ENCODE measurements around the gene CARHSP1.

- TF ChIP-seq, protein P1, sequence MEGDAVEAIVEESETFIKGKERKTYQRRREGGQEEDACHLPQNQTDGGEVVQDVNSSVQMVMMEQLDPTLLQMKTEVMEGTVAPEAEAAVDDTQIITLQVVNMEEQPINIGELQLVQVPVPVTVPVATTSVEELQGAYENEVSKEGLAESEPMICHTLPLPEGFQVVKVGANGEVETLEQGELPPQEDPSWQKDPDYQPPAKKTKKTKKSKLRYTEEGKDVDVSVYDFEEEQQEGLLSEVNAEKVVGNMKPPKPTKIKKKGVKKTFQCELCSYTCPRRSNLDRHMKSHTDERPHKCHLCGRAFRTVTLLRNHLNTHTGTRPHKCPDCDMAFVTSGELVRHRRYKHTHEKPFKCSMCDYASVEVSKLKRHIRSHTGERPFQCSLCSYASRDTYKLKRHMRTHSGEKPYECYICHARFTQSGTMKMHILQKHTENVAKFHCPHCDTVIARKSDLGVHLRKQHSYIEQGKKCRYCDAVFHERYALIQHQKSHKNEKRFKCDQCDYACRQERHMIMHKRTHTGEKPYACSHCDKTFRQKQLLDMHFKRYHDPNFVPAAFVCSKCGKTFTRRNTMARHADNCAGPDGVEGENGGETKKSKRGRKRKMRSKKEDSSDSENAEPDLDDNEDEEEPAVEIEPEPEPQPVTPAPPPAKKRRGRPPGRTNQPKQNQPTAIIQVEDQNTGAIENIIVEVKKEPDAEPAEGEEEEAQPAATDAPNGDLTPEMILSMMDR (optimal IDR thresholded peaks at IDR 0.05 in 1 of 3, IDR thresholded peaks at IDR 0.05 in 1 of 3, conservative IDR thresholded peaks at IDR 0.05 in 1 of 3; ENCODE audit: extremely low read depth in 1 of 3, insufficient read depth in 2 of 3, low read length in 3 of 3) = no peak
- no peak for TF ChIP-seq EZH2 (IDR thresholded peaks at IDR 0.05; ENCODE audit: low read length)
Measured at GRCh38 chr16:8882725-8883377, 14.0 kb upstream of the CARHSP1 start.
